ENCODE data around the gene SCN5A.

GRCh38 chr3:38581774-38582173 lies 67.7 kb downstream of the SCN5A start:
- no peak for TF ChIP-seq FOXP4 (CRISPR knock-in tag; IDR thresholded peaks at IDR 0.05)
- TF ChIP-seq ZNF416 (CRISPR knock-in tag; IDR thresholded peaks at IDR 0.05), result no peak
- no peak for TF ChIP-seq CTCF (IDR thresholded peaks at IDR 0.05)
- no peak for TF ChIP-seq TP53 (CRISPR knock-in tag; IDR thresholded peaks at IDR 0.05)
- TF ChIP-seq CBFB (CRISPR knock-in tag; IDR thresholded peaks at IDR 0.05; ENCODE audit: low read depth), result no peak
- no peak for TF ChIP-seq USF2 (CRISPR knock-in tag; IDR thresholded peaks at IDR 0.05)
- TF ChIP-seq, protein P1, sequence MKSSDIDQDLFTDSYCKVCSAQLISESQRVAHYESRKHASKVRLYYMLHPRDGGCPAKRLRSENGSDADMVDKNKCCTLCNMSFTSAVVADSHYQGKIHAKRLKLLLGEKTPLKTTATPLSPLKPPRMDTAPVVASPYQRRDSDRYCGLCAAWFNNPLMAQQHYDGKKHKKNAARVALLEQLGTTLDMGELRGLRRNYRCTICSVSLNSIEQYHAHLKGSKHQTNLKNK (CRISPR knock-in tag; IDR thresholded peaks at IDR 0.05), result no peak
- TF ChIP-seq, protein P2, sequence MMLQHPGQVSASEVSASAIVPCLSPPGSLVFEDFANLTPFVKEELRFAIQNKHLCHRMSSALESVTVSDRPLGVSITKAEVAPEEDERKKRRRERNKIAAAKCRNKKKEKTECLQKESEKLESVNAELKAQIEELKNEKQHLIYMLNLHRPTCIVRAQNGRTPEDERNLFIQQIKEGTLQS (CRISPR knock-in tag; conservative IDR thresholded peaks at IDR 0.05), result no peak
- TF ChIP-seq PREB (CRISPR knock-in tag; IDR thresholded peaks at IDR 0.05; ENCODE audit: borderline replicate concordance), result no peak
- TF ChIP-seq JUN (CRISPR knock-in tag; IDR thresholded peaks at IDR 0.05), result no peak
- TF ChIP-seq, protein P3, sequence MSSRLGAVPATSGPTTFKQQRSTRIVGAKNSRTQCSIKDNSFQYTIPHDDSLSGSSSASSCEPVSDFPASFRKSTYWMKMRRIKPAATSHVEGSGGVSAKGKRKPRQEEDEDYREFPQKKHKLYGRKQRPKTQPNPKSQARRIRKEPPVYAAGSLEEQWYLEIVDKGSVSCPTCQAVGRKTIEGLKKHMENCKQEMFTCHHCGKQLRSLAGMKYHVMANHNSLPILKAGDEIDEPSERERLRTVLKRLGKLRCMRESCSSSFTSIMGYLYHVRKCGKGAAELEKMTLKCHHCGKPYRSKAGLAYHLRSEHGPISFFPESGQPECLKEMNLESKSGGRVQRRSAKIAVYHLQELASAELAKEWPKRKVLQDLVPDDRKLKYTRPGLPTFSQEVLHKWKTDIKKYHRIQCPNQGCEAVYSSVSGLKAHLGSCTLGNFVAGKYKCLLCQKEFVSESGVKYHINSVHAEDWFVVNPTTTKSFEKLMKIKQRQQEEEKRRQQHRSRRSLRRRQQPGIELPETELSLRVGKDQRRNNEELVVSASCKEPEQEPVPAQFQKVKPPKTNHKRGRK (CRISPR knock-in tag; IDR thresholded peaks at IDR 0.05; ENCODE audit: borderline replicate concordance), result no peak

Data from WTC11 (cell line).